HG03565 (cell line): ENCODE results near the gene THAP7.

Experiments
- ATAC-seq: cut with Tn5 transposase; IDR thresholded peaks from one replicate; pipeline ENCODE4 v1.9.1; 2021; ENCODE audit warnings: mild to moderate bottlenecking, moderate library complexity; ENCODE audit not compliant: unreplicated experiment

The THAP7 gene

GRCh38 chr22:20965104-20965887 lies 36.6 kb downstream of the THAP7 start:
- ATAC-seq = no peak

- ATAC-seq = no peak
Observed at GRCh38 chr22:20964799-20965103, 37.2 kb downstream of the THAP7 start.

GRCh38 chr22:20964090-20964798 lies 37.7 kb downstream of the THAP7 start:
- ATAC-seq = no peak

GRCh38 chr22:20963201-20964052 lies 38.5 kb downstream of the THAP7 start:
- no peak for ATAC-seq

- ATAC-seq = no peak
Observed at GRCh38 chr22:20962491-20962945, 39.4 kb downstream of the THAP7 start.

GRCh38 chr22:20960609-20961008 lies 41.3 kb downstream of the THAP7 start:
- no peak for ATAC-seq

- ATAC-seq = no peak
Observed at GRCh38 chr22:20959578-20960461, 42.1 kb downstream of the THAP7 start.

GRCh38 chr22:20957683-20958431 lies 44.1 kb downstream of the THAP7 start:
- ATAC-seq = no peak

GRCh38 chr22:20957102-20957682 lies 44.7 kb downstream of the THAP7 start:
- no peak for ATAC-seq

- ATAC-seq = no peak
Observed at GRCh38 chr22:20956258-20957101, 45.4 kb downstream of the THAP7 start.

- no peak for ATAC-seq
Observed at GRCh38 chr22:20955548-20955947, 46.4 kb downstream of the THAP7 start.

GRCh38 chr22:20953668-20954500 lies 48.0 kb downstream of the THAP7 start:
- no peak for ATAC-seq

GRCh38 chr22:20953342-20953608 lies 48.6 kb downstream of the THAP7 start:
- ATAC-seq = no peak

- no peak for ATAC-seq
Observed at GRCh38 chr22:20952544-20953341, 49.2 kb downstream of the THAP7 start.

GRCh38 chr22:20951932-20952380 lies 50.0 kb downstream of the THAP7 start:
- ATAC-seq = no peak

- ATAC-seq = no peak
Observed at GRCh38 chr22:20951151-20951931, 50.6 kb downstream of the THAP7 start.
